Smooth muscle cell (in vitro differentiated cells): ENCODE data around the gene NHLRC2. TPM values are rescaled to one million over a fixed set of nuclear protein-coding genes. Genes with fewer than 3 reads are reported as not detected.

ENCODE experiments used
- DNase-seq: peaks from one replicate; lab custom pipeline; 2025; ENCODE audit not compliant: unreplicated experiment; lab: John Stamatoyannopoulos, UW
- H2AFZ ChIP-seq: fragments of 200-600 bp; sonication (generic); 2 replicates; pipeline ENCODE4 v1.6.0; 2016; ENCODE audit warnings: antibody characterized with exemption, low read depth, mild to moderate bottlenecking
- H3F3A ChIP-seq: fragments of 200-600 bp; sonication (generic); 2 replicates; pipeline ENCODE4 v1.6.0; 2017; ENCODE audit warnings: antibody characterized with exemption, low read depth
- H3K27ac ChIP-seq: fragments of 200-600 bp; sonication (generic); 2 replicates; pipeline ENCODE4 v1.5.1; 2016; ENCODE audit warnings: low read depth, mild to moderate bottlenecking
- H3K27me3 ChIP-seq: fragments of 200-600 bp; sonication (generic); 2 replicates; pipeline ENCODE4 v1.6.1; 2016; ENCODE audit warnings: low read depth, mild to moderate bottlenecking
- H3K36me3 ChIP-seq: fragments of 200-600 bp; sonication (generic); 2 replicates; pipeline ENCODE4 v1.5.1; 2016; ENCODE audit warnings: low read depth
- H3K4me1 ChIP-seq: fragments of 200-600 bp; sonication (generic); 2 replicates; pipeline ENCODE4 v1.5.1; 2016; ENCODE audit warnings: low read depth
- H3K4me2 ChIP-seq: fragments of 200-600 bp; sonication (generic); 2 replicates; pipeline ENCODE4 v1.6.0; 2016; ENCODE audit warnings: mild to moderate bottlenecking
- H3K4me3 ChIP-seq: fragments of 200-600 bp; sonication (generic); 2 replicates; pipeline ENCODE4 v1.5.1; 2016; ENCODE audit warnings: mild to moderate bottlenecking
- H3K79me2 ChIP-seq: fragments of 200-600 bp; sonication (generic); 2 replicates; pipeline ENCODE4 v1.6.0; 2016; ENCODE audit warnings: low read depth, mild to moderate bottlenecking
- H3K9ac ChIP-seq: fragments of 200-600 bp; sonication (generic); 2 replicates; pipeline ENCODE4 v1.6.0; 2016; ENCODE audit warnings: low read depth
- H3K9me3 ChIP-seq: fragments of 200-600 bp; sonication (generic); replicated peaks from 2 replicates; pipeline ENCODE4 v1.5.1; 2016; ENCODE audit warnings: low read depth
- H4K20me1 ChIP-seq: fragments of 200-600 bp; sonication (generic); 2 replicates; pipeline ENCODE4 v1.6.0; 2016; ENCODE audit warnings: low read depth
- CTCF ChIP-seq: fragments of 200-600 bp; sonication (generic); IDR thresholded peaks from 2 replicates; pipeline ENCODE4 v1.5.1; 2017; ENCODE audit warnings: borderline replicate concordance, mild to moderate bottlenecking, antibody characterized with exemption; ENCODE audit not compliant: insufficient read depth, poor library complexity, severe bottlenecking
- WGBS: methylation state at CpG from one replicate; pipeline ENCODE4 v1.1.7; 2016; ENCODE audit warnings: low lambda C conversion rate; 5-methylcytosine and 5-hydroxymethylcytosine counted together
- polyA plus RNA-seq: library from polyadenylated mRNA; unstranded; fragments of >200 nt; fragmentation: Nextera tagmentation; extraction: Ambion mirVana; gene quantifications from 2 replicates; pipeline ENCODE4 v1.2.1, GENCODE V29; 2016
- total RNA-seq: library from RNA; depleted of rRNA; stranded (reverse); fragments of >200 nt; gene quantifications from 2 replicates; pipeline ENCODE4 v1.2.3, GENCODE V29; 2014

The NHLRC2 gene
- total and polyA plus RNA-seq, 2 experiments from 2014 or later: 5.1 to 14.4 TPM

- no peaks in the 10 kb centered on the region for H3K9me3 ChIP-seq
- no peak overlapping the region for H3K9ac ChIP-seq
- no peak overlapping the region for H3K27ac ChIP-seq
- no peaks in the 10 kb centered on the region for H3K27me3 ChIP-seq
- no peaks in the 10 kb centered on the region for H3F3A ChIP-seq
- H4K20me1 ChIP-seq: no peaks in the 10 kb centered on the region
- no peaks in the 10 kb centered on the region for H3K79me2 ChIP-seq
- H3K36me3 ChIP-seq: peaks cover 5% of the 10 kb centered on the region
- no peak overlapping the region for H3K4me3 ChIP-seq
- no peak for TF ChIP-seq CTCF
- no peak overlapping the region for H2AFZ ChIP-seq
- 98% methylated on average over 7 of the region's 7 CpGs for WGBS
- H3K4me2 ChIP-seq: no peak overlapping the region
- DNase-seq: no peak
- H3K4me1 ChIP-seq: no peaks in the 10 kb centered on the region
These were observed 58.1 kb downstream of the NHLRC2 start for GRCh38 chr10:113912582-113912981.

- TF ChIP-seq CTCF: no peak
- DNase-seq: no peak
- Histone ChIP-seq H3K9me3 (no peaks in the 10 kb centered on the region), H3K4me2 (no peak overlapping the region), H3K4me3 (no peak overlapping the region), H2AFZ (no peak overlapping the region), H3K79me2 (no peaks in the 10 kb centered on the region), H3K27ac (no peak overlapping the region), H3K4me1 (no peaks in the 10 kb centered on the region), H3K27me3 (no peaks in the 10 kb centered on the region), H4K20me1 (no peaks in the 10 kb centered on the region), H3K9ac (no peak overlapping the region), H3K36me3 (peaks cover 5% of the 10 kb centered on the region), H3F3A (no peaks in the 10 kb centered on the region)
- WGBS: 92% methylated on average over 2 of the region's 2 CpGs
These were observed 60.5 kb downstream of the NHLRC2 start for GRCh38 chr10:113914956-113915355.

GRCh38 chr10:113915540-113915939 lies 61.1 kb downstream of the NHLRC2 start:
- Histone ChIP-seq H3K9me3 (no peaks in the 10 kb centered on the region), H3K4me1 (no peaks in the 10 kb centered on the region), H3K36me3 (peaks cover 5% of the 10 kb centered on the region), H3K27me3 (no peaks in the 10 kb centered on the region), H3K4me2 (no peak overlapping the region), H3F3A (no peaks in the 10 kb centered on the region), H3K27ac (no peak overlapping the region), H3K9ac (no peak overlapping the region), H4K20me1 (no peaks in the 10 kb centered on the region), H3K79me2 (no peaks in the 10 kb centered on the region), H2AFZ (no peak overlapping the region), H3K4me3 (no peak overlapping the region)
- no peak for TF ChIP-seq CTCF
- WGBS: 88% methylated on average over 2 of the region's 2 CpGs
- no peak for DNase-seq

GRCh38 chr10:113916053-113916452 lies 61.6 kb downstream of the NHLRC2 start:
- H4K20me1 ChIP-seq: no peaks in the 10 kb centered on the region
- no peaks in the 10 kb centered on the region for H3K79me2 ChIP-seq
- H3K27ac ChIP-seq: no peak overlapping the region
- no peak overlapping the region for H3K9ac ChIP-seq
- no peaks in the 10 kb centered on the region for H3K9me3 ChIP-seq
- H3K4me3 ChIP-seq: no peak overlapping the region
- H3K27me3 ChIP-seq: no peaks in the 10 kb centered on the region
- DNase-seq: no peak
- peaks cover under 1% of the 10 kb centered on the region for H3K36me3 ChIP-seq
- 92% methylated on average over 2 of the region's 2 CpGs for WGBS
- H3F3A ChIP-seq: no peaks in the 10 kb centered on the region
- TF ChIP-seq CTCF: no peak
- no peak overlapping the region for H2AFZ ChIP-seq
- H3K4me1 ChIP-seq: no peaks in the 10 kb centered on the region
- no peak overlapping the region for H3K4me2 ChIP-seq
